Spinal cord (tissue), 10 donors: ENCODE data around the gene MINAR1. TPM values are rescaled to one million over a fixed set of nuclear protein-coding genes. Genes with fewer than 3 reads are reported as not detected.
"Not testable (repeated sequence)": the region's sequence is repeated elsewhere in the genome, so short reads cannot be mapped to it uniquely, and the experiment has no call there.

ENCODE experiments used
- DNase-seq, 6 donors: peaks; one replicate each; pipeline versions ENCODE4 v3.0.0 to v3.0.0-alpha.2; 2013 to 2015; ENCODE audit warnings: low spot score in 6 of 6, low read depth in 4 of 6
- H3K27ac ChIP-seq: one replicate; pipeline ENCODE4 v1.5.1; 2013; ENCODE audit warnings: low read depth, low read length, control low read depth
- H3K27me3 ChIP-seq: one replicate; pipeline ENCODE4 v1.6.1; 2013; ENCODE audit warnings: low read length; ENCODE audit not compliant: control insufficient read depth, insufficient read depth
- H3K36me3 ChIP-seq: one replicate; pipeline ENCODE4 v1.6.1; 2013; ENCODE audit warnings: low read length; ENCODE audit not compliant: control insufficient read depth, insufficient read depth
- H3K4me1 ChIP-seq: one replicate; pipeline ENCODE4 v1.6.1; 2013; ENCODE audit warnings: low read length; ENCODE audit not compliant: control insufficient read depth, insufficient read depth
- H3K4me3 ChIP-seq: one replicate; pipeline ENCODE4 v1.5.1; 2013; ENCODE audit warnings: low read depth, low read length, control low read depth
- H3K9me3 ChIP-seq: one replicate; pipeline ENCODE4 v1.6.1; 2013; ENCODE audit warnings: low read length; ENCODE audit not compliant: control insufficient read depth, insufficient read depth
- WGBS: methylation state at CpG from one replicate; pipeline ENCODE4 v1.1.5; 2013; ENCODE audit warnings: missing lambda C conversion rate; ENCODE audit not compliant: insufficient coverage; 5-methylcytosine and 5-hydroxymethylcytosine counted together
- polyA plus RNA-seq, 2 donors: library from polyadenylated mRNA; unstranded; fragments of 120-200 nt; gene quantifications; one replicate each; pipeline ENCODE4 v1.2.1, GENCODE V29; 2013; ENCODE audit not compliant: insufficient read length in 2 of 2
- total RNA-seq, 2 donors: library from RNA; depleted of rRNA in 1 of 2; stranded (reverse); fragments of 120-200 nt in 1 of 2; fragments of >200 nt in 1 of 2; gene quantifications; one replicate each; pipeline versions ENCODE4 v1.2.3 to v1.2.4, GENCODE V29; 2013 to 2014
- donor health status: healthy.

The MINAR1 gene
- total and polyA plus RNA-seq, 4 donors: 14.2 to 40.6 (median 17.3) TPM

GRCh38 chr15:79406210-79406609, 25.9 kb upstream of the MINAR1 start:
- Histone ChIP-seq H3K36me3 (no peaks in the 10 kb centered on the region), H3K9me3 (no peaks in the 10 kb centered on the region), H3K27ac (no peak overlapping the region), H3K27me3 (no peaks in the 10 kb centered on the region), H3K4me1 (no peaks in the 10 kb centered on the region), H3K4me3 (no peak overlapping the region)
- DNase-seq: no peak
- no CpG with 5 or more reads among the region's 3 CpGs for WGBS

- H3K27ac ChIP-seq: no peak overlapping the region
- H3K4me3 ChIP-seq: no peak overlapping the region
- H3K36me3 ChIP-seq: no peaks in the 10 kb centered on the region
- 79% methylated on average over 5 of the region's 5 CpGs for WGBS
- DNase-seq: no peak
- no peaks in the 10 kb centered on the region for H3K27me3 ChIP-seq
- no peaks in the 10 kb centered on the region for H3K4me1 ChIP-seq
- no peaks in the 10 kb centered on the region for H3K9me3 ChIP-seq
These were observed 24.1 kb upstream of the MINAR1 start for GRCh38 chr15:79408041-79408440.

- DNase-seq: peak in 1 of 6 donors; percentile 42
- 100% methylated on average over 1 of the region's 2 CpGs for WGBS
- H3K4me1 ChIP-seq: no peaks in the 10 kb centered on the region
These were observed 21.9 kb upstream of the MINAR1 start for GRCh38 chr15:79410237-79410636.

GRCh38 chr15:79412010-79412409, 20.1 kb upstream of the MINAR1 start:
- H3K4me3 ChIP-seq: no peak overlapping the region
- H3K36me3 ChIP-seq: no peaks in the 10 kb centered on the region
- H3K9me3 ChIP-seq: no peaks in the 10 kb centered on the region
- H3K4me1 ChIP-seq: peaks cover 4% of the 10 kb centered on the region
- no peak overlapping the region for H3K27ac ChIP-seq
- no peak for DNase-seq
- H3K27me3 ChIP-seq: no peaks in the 10 kb centered on the region
- WGBS: 93% methylated on average over 3 of the region's 3 CpGs

More at GRCh38 chr15:79410237-79410636, 21.9 kb upstream of the MINAR1 start:
- Histone ChIP-seq H3K9me3 (no peaks in the 10 kb centered on the region), H3K36me3 (no peaks in the 10 kb centered on the region), H3K4me3 (no peak overlapping the region), H3K27ac (no peak overlapping the region), H3K27me3 (no peaks in the 10 kb centered on the region)

GRCh38 chr15:79412429-79412828, 19.7 kb upstream of the MINAR1 start:
- H3K4me3 ChIP-seq: no peak overlapping the region
- WGBS: 95% methylated on average over 6 of the region's 6 CpGs
- H3K27me3 ChIP-seq: no peaks in the 10 kb centered on the region
- no peak for DNase-seq
- no peaks in the 10 kb centered on the region for H3K36me3 ChIP-seq
- no peaks in the 10 kb centered on the region for H3K9me3 ChIP-seq
- no peak overlapping the region for H3K27ac ChIP-seq
- H3K4me1 ChIP-seq: peaks cover 5% of the 10 kb centered on the region

- DNase-seq: no peak
- Histone ChIP-seq H3K4me3 (no peak overlapping the region), H3K27ac (no peak overlapping the region), H3K4me1 (peaks cover 19% of the 10 kb centered on the region), H3K9me3 (no peaks in the 10 kb centered on the region), H3K27me3 (peaks cover 2% of the 10 kb centered on the region), H3K36me3 (no peaks in the 10 kb centered on the region)
- 96% methylated on average over 2 of the region's 2 CpGs for WGBS
These were observed 15.3 kb upstream of the MINAR1 start for GRCh38 chr15:79416876-79417275.

- Histone ChIP-seq H3K4me3 (no peak overlapping the region), H3K36me3 (no peaks in the 10 kb centered on the region), H3K27me3 (peaks cover 2% of the 10 kb centered on the region), H3K27ac (no peak overlapping the region), H3K4me1 (peaks cover 19% of the 10 kb centered on the region), H3K9me3 (no peaks in the 10 kb centered on the region)
- DNase-seq: peak in 3 of 6 donors; percentile 54 to 85 (median 81)
- 15% methylated on average over 8 of the region's 9 CpGs for WGBS
These were observed 13.3 kb upstream of the MINAR1 start for GRCh38 chr15:79418693-79419279.

GRCh38 chr15:79425591-79426295, 6.4 kb upstream of the MINAR1 start:
- Histone ChIP-seq H3K4me3 (no peak overlapping the region), H3K4me1 (no peaks in the 10 kb centered on the region), H3K9me3 (no peaks in the 10 kb centered on the region), H3K36me3 (no peaks in the 10 kb centered on the region), H3K27ac (no peak overlapping the region), H3K27me3 (peaks cover 21% of the 10 kb centered on the region)
- DNase-seq: no peak
- 84% methylated on average over 7 of the region's 10 CpGs for WGBS

- not testable (repeated sequence) for H3K27ac ChIP-seq, DNase-seq, H3K36me3 ChIP-seq, H3K4me1 ChIP-seq, H3K4me3 ChIP-seq, H3K9me3 ChIP-seq
- H3K27me3 ChIP-seq: peaks cover 28% of the 10 kb centered on the region
- WGBS: no CpG with 5 or more reads among the region's 2 CpGs
These were observed 5.2 kb upstream of the MINAR1 start for GRCh38 chr15:79426899-79427298.
